Measurements from ENCODE around the gene SEMA7A.

- TF ChIP-seq CTCF (IDR thresholded peaks at IDR 0.05; ENCODE audit: low read depth, low read length) (no peak), EZH2phosphoT487 (IDR thresholded peaks at IDR 0.05; ENCODE audit: low read depth) (no peak)
Measured at GRCh38 chr15:74422265-74422651, 11.5 kb downstream of the SEMA7A start.

Measured in OCI-LY3 (cell line).